ENCODE data around the gene HLA-DMA.

The HLA-DMA gene

GRCh38 chr6:32952817-32953739 is at the start of gene HLA-DMA:
Gene HLA-DMA (minus strand): TSS chr6:32953097. CDS start chr6:32953036, 61 bp downstream.
- DNase-seq, result peak; percentile 65

- no peak for DNase-seq
Observed at GRCh38 chr6:33001685-33002084, 48.8 kb upstream of the HLA-DMA start.

GRCh38 chr6:33000055-33000454 is 47.2 kb upstream of the HLA-DMA start:
- DNase-seq, result no peak

GRCh38 chr6:32995448-32995847 is 42.6 kb upstream of the HLA-DMA start:
- DNase-seq, result no peak

- no peak for DNase-seq
Observed at GRCh38 chr6:32993363-32993973, 40.6 kb upstream of the HLA-DMA start.

- no peak for DNase-seq
Observed at GRCh38 chr6:32991972-32992371, 39.1 kb upstream of the HLA-DMA start.

GRCh38 chr6:32989368-32989767 is 36.5 kb upstream of the HLA-DMA start:
- DNase-seq, result no peak

GRCh38 chr6:32984622-32985389 is 31.9 kb upstream of the HLA-DMA start:
- peak; percentile 84 for DNase-seq

GRCh38 chr6:32983964-32984621 is 31.2 kb upstream of the HLA-DMA start:
- DNase-seq, result no peak

GRCh38 chr6:32983493-32983848 is 30.6 kb upstream of the HLA-DMA start:
- DNase-seq, result no peak

GRCh38 chr6:32982702-32983492 is 30.0 kb upstream of the HLA-DMA start:
- no peak for DNase-seq

GRCh38 chr6:32982084-32982701 is 29.3 kb upstream of the HLA-DMA start:
- DNase-seq, result no peak

- DNase-seq, result no peak
Observed at GRCh38 chr6:32980488-32981038, 27.7 kb upstream of the HLA-DMA start.

- DNase-seq, result no peak
Observed at GRCh38 chr6:32979720-32980487, 27.0 kb upstream of the HLA-DMA start.

- DNase-seq, result no peak
Observed at GRCh38 chr6:32977953-32978324, 25.0 kb upstream of the HLA-DMA start.

- DNase-seq, result no peak
Observed at GRCh38 chr6:32977272-32977952, 24.5 kb upstream of the HLA-DMA start.

GRCh38 chr6:32976334-32977069 is 23.6 kb upstream of the HLA-DMA start:
- no peak for DNase-seq

- DNase-seq, result no peak
Observed at GRCh38 chr6:32975886-32976285, 23.0 kb upstream of the HLA-DMA start.

Measured in stimulated activated naive CD4-positive, alpha-beta T cell treated with Interleukin-2 at 50 U/mL for 16 hours (primary cell).